HG02763 (cell line): ENCODE results near the gene PCDHA1.
"Not testable (repeated sequence)": the region's sequence is repeated elsewhere in the genome, so short reads cannot be mapped to it uniquely, and the experiment has no call there.

Experiments
- ATAC-seq: cut with Tn5 transposase; IDR thresholded peaks from one replicate; pipeline ENCODE4 v1.9.1; 2021; ENCODE audit warnings: mild to moderate bottlenecking, moderate library complexity; ENCODE audit not compliant: unreplicated experiment

The PCDHA1 gene

GRCh38 chr5:140808241-140808888, 22.4 kb downstream of the PCDHA1 start:
- not testable (repeated sequence) for ATAC-seq

GRCh38 chr5:140808889-140809291, 22.9 kb downstream of the PCDHA1 start:
- no peak for ATAC-seq

GRCh38 chr5:140821375-140822280, 35.7 kb downstream of the PCDHA1 start, which contains the start of gene PCDHA5:
TSS of gene PCDHA5 (plus strand) at chr5:140821613.
- no peak for ATAC-seq

- no peak for ATAC-seq
Measured at GRCh38 chr5:140822281-140822629, 36.3 kb downstream of the PCDHA1 start.

- not testable (repeated sequence) for ATAC-seq
Measured at GRCh38 chr5:140822969-140823368, 37.0 kb downstream of the PCDHA1 start.

- ATAC-seq = no peak
Measured at GRCh38 chr5:140823475-140823874, 37.5 kb downstream of the PCDHA1 start.

- ATAC-seq = no peak
Measured at GRCh38 chr5:140827704-140828361, 41.9 kb downstream of the PCDHA1 start, which contains the start of gene PCDHA6. TSS of gene PCDHA6 (plus strand) at chr5:140827960. CDS start at chr5:140828092, 132 bp downstream.

GRCh38 chr5:140828362-140828737, 42.4 kb downstream of the PCDHA1 start:
- ATAC-seq = no peak

- not testable (repeated sequence) for ATAC-seq
Measured at GRCh38 chr5:140829511-140830501, 43.9 kb downstream of the PCDHA1 start.

- no peak for ATAC-seq
Measured at GRCh38 chr5:140833993-140834392, 48.1 kb downstream of the PCDHA1 start, which contains the start of gene PCDHA7. TSS of gene PCDHA7 (plus strand) at chr5:140834269. CDS start at chr5:140834384, 115 bp downstream.

- not testable (repeated sequence) for ATAC-seq
Measured at GRCh38 chr5:140834439-140835008, 48.6 kb downstream of the PCDHA1 start.

GRCh38 chr5:140835622-140836510, 49.9 kb downstream of the PCDHA1 start:
- ATAC-seq = no peak

GRCh38 chr5:140840978-140841962, 55.3 kb downstream of the PCDHA1 start, which contains the start of gene PCDHA8:
TSS of gene PCDHA8 (plus strand) at chr5:140841187. CDS start at chr5:140841322, 135 bp downstream.
- ATAC-seq = no peak

GRCh38 chr5:140842798-140843733, 57.1 kb downstream of the PCDHA1 start:
- ATAC-seq = no peak

- not testable (repeated sequence) for ATAC-seq
Measured at GRCh38 chr5:140848139-140849102, 62.5 kb downstream of the PCDHA1 start, which contains the start of gene PCDHA9. TSS of gene PCDHA9 (plus strand) at chr5:140848382. CDS start at chr5:140848496, 114 bp downstream.
